ENCODE results near the gene SLAMF1.

Gene SLAMF1

DNA sequence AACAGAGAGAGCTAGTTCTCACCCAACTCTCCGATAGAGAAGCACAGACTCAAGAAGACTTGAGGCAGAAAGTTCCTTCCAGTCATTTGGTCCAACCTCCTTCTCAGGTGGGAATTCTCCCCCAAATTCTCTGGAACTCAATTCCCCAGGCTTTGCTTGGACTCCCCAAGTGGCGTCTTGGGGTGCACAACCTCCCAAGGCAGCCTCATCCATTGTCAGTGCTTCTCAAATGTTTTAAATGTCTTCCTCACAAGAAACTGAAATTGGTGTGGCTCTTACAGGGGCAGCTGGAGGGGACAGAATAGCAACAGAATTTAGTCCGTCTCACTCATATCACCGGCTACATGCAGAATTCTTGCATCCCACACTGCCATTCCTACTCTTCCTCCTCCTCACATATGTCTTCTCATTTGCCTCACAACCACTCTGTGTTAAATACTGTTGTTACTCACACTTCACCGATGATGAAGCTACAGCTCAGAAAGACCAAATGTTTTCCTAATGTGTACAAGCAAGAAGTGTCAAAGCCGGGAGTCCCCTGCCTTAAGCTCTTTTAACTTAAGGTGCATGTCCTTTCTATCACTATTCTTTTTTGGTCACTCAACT is 34.1 kb downstream of the SLAMF1 start:
- TF ChIP-seq, protein P1, sequence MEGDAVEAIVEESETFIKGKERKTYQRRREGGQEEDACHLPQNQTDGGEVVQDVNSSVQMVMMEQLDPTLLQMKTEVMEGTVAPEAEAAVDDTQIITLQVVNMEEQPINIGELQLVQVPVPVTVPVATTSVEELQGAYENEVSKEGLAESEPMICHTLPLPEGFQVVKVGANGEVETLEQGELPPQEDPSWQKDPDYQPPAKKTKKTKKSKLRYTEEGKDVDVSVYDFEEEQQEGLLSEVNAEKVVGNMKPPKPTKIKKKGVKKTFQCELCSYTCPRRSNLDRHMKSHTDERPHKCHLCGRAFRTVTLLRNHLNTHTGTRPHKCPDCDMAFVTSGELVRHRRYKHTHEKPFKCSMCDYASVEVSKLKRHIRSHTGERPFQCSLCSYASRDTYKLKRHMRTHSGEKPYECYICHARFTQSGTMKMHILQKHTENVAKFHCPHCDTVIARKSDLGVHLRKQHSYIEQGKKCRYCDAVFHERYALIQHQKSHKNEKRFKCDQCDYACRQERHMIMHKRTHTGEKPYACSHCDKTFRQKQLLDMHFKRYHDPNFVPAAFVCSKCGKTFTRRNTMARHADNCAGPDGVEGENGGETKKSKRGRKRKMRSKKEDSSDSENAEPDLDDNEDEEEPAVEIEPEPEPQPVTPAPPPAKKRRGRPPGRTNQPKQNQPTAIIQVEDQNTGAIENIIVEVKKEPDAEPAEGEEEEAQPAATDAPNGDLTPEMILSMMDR (IDR thresholded peaks at IDR 0.05; ENCODE audit: low read depth, low read length): no peak
- no peak overlapping the region for H3K4me3 ChIP-seq (replicated peaks in 1 of 2; ENCODE audit: low read depth in 2 of 2, low read length in 2 of 2)
- no peak for DNase-seq (ENCODE audit: low read depth in 2 of 2)

GRCh38 chr1:160610569-160611242 is 36.1 kb downstream of the SLAMF1 start:
- no peak overlapping the region for H3K4me3 ChIP-seq (replicated peaks in 1 of 2; ENCODE audit: low read depth in 2 of 2, low read length in 2 of 2)
- DNase-seq (ENCODE audit: low read depth in 2 of 2): no peak
- TF ChIP-seq, protein P1 (IDR thresholded peaks at IDR 0.05; ENCODE audit: low read depth, low read length): no peak

- H3K4me3 ChIP-seq (replicated peaks in 1 of 2; ENCODE audit: low read depth in 2 of 2, low read length in 2 of 2): no peak overlapping the region
- no peak for DNase-seq (ENCODE audit: low read depth in 2 of 2)
- TF ChIP-seq, protein P1 (IDR thresholded peaks at IDR 0.05; ENCODE audit: low read depth, low read length): no peak
These were observed 37.9 kb downstream of the SLAMF1 start for GRCh38 chr1:160608941-160609340.

GRCh38 chr1:160608514-160608913 is 38.3 kb downstream of the SLAMF1 start:
- no peak overlapping the region for H3K4me3 ChIP-seq (replicated peaks in 1 of 2; ENCODE audit: low read depth in 2 of 2, low read length in 2 of 2)
- TF ChIP-seq, protein P1 (IDR thresholded peaks at IDR 0.05; ENCODE audit: low read depth, low read length): no peak
- no peak for DNase-seq (ENCODE audit: low read depth in 2 of 2)

GRCh38 chr1:160608057-160608456 is 38.8 kb downstream of the SLAMF1 start:
- H3K4me3 ChIP-seq (replicated peaks in 1 of 2; ENCODE audit: low read depth in 2 of 2, low read length in 2 of 2): no peak overlapping the region
- DNase-seq (ENCODE audit: low read depth in 2 of 2): no peak

DNA sequence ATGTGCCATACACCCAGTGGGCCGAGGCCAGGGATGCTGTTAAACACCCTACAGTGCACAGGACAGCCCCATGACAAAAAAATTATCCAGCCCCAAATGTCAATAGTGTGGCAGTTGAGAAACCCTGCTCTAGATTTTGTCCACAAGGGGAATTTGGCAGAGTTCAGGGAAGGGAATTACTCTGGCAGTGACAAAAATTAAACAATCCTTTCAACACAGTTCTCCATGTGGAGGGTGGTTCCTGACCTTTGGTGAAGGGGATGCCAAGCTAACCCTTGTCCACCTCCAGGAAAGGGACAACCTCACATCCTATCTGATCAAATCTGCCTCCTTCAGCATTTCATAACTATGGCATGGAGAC is 39.2 kb downstream of the SLAMF1 start:
- no peak for DNase-seq (ENCODE audit: low read depth in 2 of 2)
- TF ChIP-seq, protein P1 (IDR thresholded peaks at IDR 0.05; ENCODE audit: low read depth, low read length): no peak
- no peak overlapping the region for H3K4me3 ChIP-seq (replicated peaks in 1 of 2; ENCODE audit: low read depth in 2 of 2, low read length in 2 of 2)

More at GRCh38 chr1:160608057-160608456, 38.8 kb downstream of the SLAMF1 start:
- TF ChIP-seq, protein P1 (IDR thresholded peaks at IDR 0.05; ENCODE audit: low read depth, low read length): no peak

Measured in cardiac fibroblast (primary cell).